HS-27A (cell line): Measurements from ENCODE around the gene DARS1.

Source experiments
- DNase-seq: peaks from one replicate; pipeline ENCODE4 v3.0.0-alpha.2; 2012; ENCODE audit warnings: low read depth, missing footprints

The DARS1 gene

GRCh38 chr2:135985018-135985825 lies at the start of gene DARS1:
Gene DARS1 (minus strand): TSS chr2:135985626. CDS start chr2:135985468, 158 bp downstream.
- DNase-seq = peak; percentile 95

GRCh38 chr2:136034629-136035028 lies 49.2 kb upstream of the DARS1 start:
- no peak for DNase-seq

DNA sequence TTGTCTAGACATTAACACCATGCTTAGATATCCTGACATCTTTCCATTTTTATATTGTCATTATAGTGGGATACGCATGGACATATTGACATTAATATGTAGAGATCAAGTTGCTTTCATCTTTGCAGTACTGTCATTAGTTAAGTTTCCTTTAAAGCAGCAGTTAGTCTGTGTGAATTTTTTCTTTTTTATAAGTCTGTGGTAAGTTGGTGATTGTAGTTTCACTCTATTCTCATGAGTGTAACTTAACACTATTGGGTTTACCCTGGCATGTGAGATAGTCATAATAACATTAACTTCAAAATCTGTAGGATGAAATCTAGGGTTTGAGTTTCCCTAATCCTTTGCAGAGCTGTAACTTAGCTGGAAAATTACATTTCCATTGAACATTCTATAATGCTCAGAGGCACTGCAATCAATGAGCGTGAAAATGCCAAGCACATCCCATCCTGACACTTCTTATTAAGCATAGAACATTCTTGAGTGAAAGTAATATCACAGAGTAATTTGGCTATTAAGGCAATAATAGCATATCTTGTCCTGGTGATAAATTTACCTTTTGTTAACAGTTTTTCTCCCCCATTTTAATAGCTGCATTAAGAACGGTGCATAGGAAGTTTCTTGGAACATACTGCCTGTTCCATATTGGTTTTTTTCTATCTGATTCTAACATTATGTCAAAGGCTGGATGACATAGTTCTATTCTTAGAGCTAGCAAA lies 47.5 kb upstream of the DARS1 start:
- no peak for DNase-seq

GRCh38 chr2:136032192-136032591 lies 46.8 kb upstream of the DARS1 start:
- no peak for DNase-seq

GRCh38 chr2:136031711-136032110 lies 46.3 kb upstream of the DARS1 start:
- no peak for DNase-seq

- DNase-seq = no peak
Observed at GRCh38 chr2:136030406-136030805, 45.0 kb upstream of the DARS1 start.

- no peak for DNase-seq
Observed at GRCh38 chr2:136029149-136029548, 43.7 kb upstream of the DARS1 start.

- no peak for DNase-seq
Observed at GRCh38 chr2:136028001-136028400, 42.6 kb upstream of the DARS1 start.

DNA sequence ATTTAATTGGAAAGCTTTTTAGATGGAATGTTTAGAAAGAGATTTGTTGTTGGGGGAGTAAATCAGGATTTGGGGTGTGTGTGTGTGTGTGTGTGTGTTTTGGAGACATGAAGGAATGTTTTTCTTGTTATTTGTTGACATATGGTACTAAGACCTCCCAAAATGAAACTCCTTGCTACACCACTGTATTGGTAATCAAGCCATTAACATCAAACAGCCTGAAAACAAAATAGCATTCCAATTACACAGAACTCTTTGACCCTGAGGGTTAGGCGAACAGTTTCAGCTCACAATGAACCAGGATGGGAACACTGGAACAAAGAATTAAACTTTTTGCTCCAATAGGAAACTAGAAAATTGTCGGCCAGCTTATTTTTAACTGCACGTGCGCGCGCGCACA lies 41.7 kb upstream of the DARS1 start:
- no peak for DNase-seq

GRCh38 chr2:136025057-136025973 lies 39.9 kb upstream of the DARS1 start:
- no peak for DNase-seq

DNA sequence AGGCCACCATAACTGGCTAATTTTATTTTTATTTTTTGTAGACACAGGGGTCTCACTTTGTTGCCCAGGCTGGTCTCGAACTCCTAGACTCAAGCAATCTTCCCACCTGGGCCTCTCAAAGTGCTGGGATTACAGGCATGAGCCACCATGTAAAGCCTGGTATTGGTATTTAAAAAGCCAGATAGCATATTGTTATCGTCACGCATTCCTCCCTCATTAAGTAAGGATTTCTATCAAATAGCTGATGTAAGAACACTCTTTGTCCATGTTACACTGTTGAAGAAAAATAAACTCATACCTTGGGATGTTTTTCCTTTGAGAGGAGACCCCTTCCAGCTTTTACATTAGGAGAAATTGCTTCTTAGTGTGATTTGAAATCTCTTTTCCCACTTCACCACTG lies 39.2 kb upstream of the DARS1 start:
- DNase-seq = no peak

GRCh38 chr2:136024185-136024584 lies 38.8 kb upstream of the DARS1 start:
- no peak for DNase-seq

- DNase-seq = no peak
Observed at GRCh38 chr2:136023416-136023815, 38.0 kb upstream of the DARS1 start.

GRCh38 chr2:136022396-136023146 lies 37.1 kb upstream of the DARS1 start:
- DNase-seq = no peak

DNA sequence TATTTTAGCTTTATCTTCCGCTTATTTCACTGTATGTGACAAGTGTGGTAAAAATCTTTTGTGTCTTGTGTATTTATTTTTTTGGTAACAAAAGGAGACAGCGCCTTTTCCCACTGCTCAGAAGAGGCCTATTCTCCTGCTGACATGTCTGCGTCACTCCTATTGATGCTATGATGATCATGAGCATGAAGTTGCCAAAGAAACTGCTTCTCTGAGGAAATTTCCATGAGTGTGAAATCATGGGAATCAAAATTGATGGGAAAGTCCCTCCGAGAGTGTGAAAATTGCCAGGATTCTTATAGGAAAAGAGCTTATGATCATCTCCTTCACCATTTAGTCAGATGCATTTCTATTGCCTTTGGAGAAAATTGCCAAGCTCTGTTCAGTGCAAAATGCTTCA lies 36.5 kb upstream of the DARS1 start:
- no peak for DNase-seq

DNA sequence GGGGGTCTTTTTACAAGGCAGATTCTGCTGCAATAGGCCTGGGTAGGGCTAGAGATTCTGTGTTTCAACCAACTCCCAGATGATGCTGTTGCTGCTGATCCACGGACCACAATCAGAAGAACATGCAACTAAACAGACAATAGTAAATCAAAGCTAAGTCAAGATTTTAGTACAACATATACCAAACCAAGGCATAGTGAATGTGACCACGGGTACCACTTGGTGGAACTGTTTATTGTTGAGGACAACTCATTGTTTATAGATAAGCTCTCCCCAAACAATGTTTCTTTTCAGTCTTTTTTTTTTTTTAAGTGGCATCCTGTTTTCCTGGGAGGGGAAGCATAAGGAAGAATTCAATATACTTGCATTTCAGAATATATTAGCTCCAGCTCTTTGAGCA lies 36.0 kb upstream of the DARS1 start:
- DNase-seq = no peak

GRCh38 chr2:136020831-136021230 lies 35.4 kb upstream of the DARS1 start:
- DNase-seq = no peak

DNA sequence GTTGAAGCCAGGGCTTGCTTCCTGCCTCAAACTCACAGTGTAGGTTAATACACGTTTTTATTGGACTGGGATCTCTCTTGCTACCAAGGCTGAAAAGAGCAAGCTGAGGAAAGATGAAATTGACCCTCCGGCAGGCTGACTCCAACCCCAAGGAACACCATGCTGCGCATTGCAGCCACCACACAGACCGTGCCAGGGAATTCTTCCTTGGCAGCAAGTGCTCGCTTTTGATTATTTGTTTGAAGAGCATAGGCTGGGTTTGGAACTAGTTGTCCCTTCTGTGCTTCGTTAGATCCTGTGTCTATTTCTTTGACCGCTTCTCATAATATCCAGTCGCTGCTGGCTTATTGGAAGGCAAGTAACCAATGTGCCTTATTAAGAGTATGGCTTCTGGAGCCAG lies 34.4 kb upstream of the DARS1 start:
- DNase-seq = no peak

GRCh38 chr2:136019306-136019705 lies 33.9 kb upstream of the DARS1 start:
- DNase-seq = no peak

DNA sequence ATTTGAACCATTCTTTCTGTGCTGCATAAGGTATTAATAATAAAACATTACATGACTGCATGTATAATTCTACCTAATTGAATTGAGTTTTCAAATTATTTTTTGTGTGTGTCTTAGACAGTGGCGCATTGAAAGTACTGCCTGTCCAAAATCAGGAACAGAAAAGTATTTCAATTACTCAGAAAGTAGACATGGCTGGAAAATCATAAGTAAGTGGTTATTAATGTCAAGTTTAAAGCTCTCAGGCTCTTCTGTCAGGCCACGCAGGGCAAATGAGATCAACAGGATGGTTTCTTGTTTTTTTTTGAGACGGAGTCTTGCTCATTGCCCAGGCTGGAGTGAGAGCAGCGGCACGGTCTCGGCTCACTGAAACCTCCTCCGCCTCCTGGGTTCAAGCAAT lies 32.4 kb upstream of the DARS1 start:
- no peak for DNase-seq

DNA sequence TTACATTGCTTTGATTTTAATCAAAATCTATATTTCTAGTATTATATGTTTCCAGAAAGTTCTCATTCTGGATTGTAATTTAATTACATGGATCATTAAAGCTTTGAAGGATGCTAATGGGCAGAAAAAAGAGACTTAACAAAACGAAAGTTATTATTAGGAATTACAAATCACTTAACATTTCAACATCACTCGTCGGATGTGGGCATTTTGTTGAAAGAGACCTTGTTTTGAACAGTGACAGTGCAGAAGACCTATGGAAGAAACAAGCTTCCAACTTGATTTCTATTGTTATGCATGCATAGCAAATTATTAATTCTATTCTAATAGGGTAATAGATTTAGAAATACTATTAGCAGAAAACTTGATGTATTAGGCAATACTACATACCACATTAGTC lies 31.4 kb upstream of the DARS1 start:
- no peak for DNase-seq

- no peak for DNase-seq
Observed at GRCh38 chr2:136016427-136016826, 31.0 kb upstream of the DARS1 start.
